WTC11 (cell line): ENCODE data around the gene ZCCHC7. TPM values are rescaled to one million over a fixed set of nuclear protein-coding genes. Genes with fewer than 3 reads are reported as not detected.

Source experiments
- ATAC-seq: fragments of 200-7000 bp; cut with Tn5 transposase; 2 replicates; pipeline ENCODE4 v1.10.0; 2021; ENCODE audit warnings: mild to moderate bottlenecking, moderate library complexity
- CTCF ChIA-PET: fragments of 300-600 bp; sonication (Branson Sonifier 250); formaldehyde crosslinking; loops from one replicate; lab custom pipeline; 2021; ENCODE audit warnings: antibody characterized with exemption; lab: Charles Lee
- POLR2A ChIA-PET: fragments of 350-600 bp; sonication (Branson Sonifier 250); formaldehyde crosslinking; loops from one replicate; lab custom pipeline; 2021; ENCODE audit warnings: antibody characterized with exemption; lab: Charles Lee
- DNase-seq: peaks from one replicate; pipeline ENCODE4 v3.0.0; 2021; ENCODE audit warnings: low spot score
- H3K27ac Mint-ChIP-seq: 2 replicates; pipeline ENCODE4 v1.8.0; 2021; ENCODE audit warnings: mixed read lengths
- H3K27me3 Mint-ChIP-seq: 2 replicates; pipeline ENCODE4 v1.8.0; 2021; ENCODE audit warnings: low read depth, mild to moderate bottlenecking, moderate library complexity, mixed read lengths
- H3K36me3 Mint-ChIP-seq: 2 replicates; pipeline ENCODE4 v1.8.0; 2021; ENCODE audit warnings: mixed read lengths
- H3K4me1 Mint-ChIP-seq: 2 replicates; pipeline ENCODE4 v1.8.0; 2022; ENCODE audit warnings: mixed read lengths
- H3K4me3 Mint-ChIP-seq: 2 replicates; pipeline ENCODE4 v1.8.0; 2021; ENCODE audit warnings: mild to moderate bottlenecking, moderate library complexity, mixed read lengths
- H3K9me3 Mint-ChIP-seq: 2 replicates; pipeline ENCODE4 v1.8.0; 2021; ENCODE audit warnings: mixed read lengths
- CDX4 ChIP-seq: fragments of 250-450 bp; sonication (Bioruptor Pico); IDR thresholded peaks from 2 replicates; pipeline ENCODE4 v1.9.0; 2021; ENCODE audit warnings: moderate library complexity, mild to moderate bottlenecking, inconsistent platforms, borderline replicate concordance
- CREM ChIP-seq: sonication (generic); formaldehyde crosslinking; IDR thresholded peaks from 2 replicates; pipeline ENCODE4 v1.8.1; 2022; ENCODE audit warnings: mild to moderate bottlenecking, missing genetic modification reagents, moderate library complexity
- FOXP1 ChIP-seq: sonication (generic); formaldehyde crosslinking; IDR thresholded peaks from 2 replicates; pipeline ENCODE4 v1.8.0; 2022; ENCODE audit warnings: missing genetic modification reagents, mild to moderate bottlenecking, moderate library complexity, borderline replicate concordance
- HMGA2 ChIP-seq: fragments of 250-450 bp; sonication (Bioruptor Pico); IDR thresholded peaks from 2 replicates; pipeline ENCODE4 v1.4.0; 2021; ENCODE audit warnings: mild to moderate bottlenecking, moderate library complexity
- IRF1 ChIP-seq: sonication (generic); formaldehyde crosslinking; IDR thresholded peaks from 2 replicates; pipeline ENCODE4 v1.8.0; 2023; ENCODE audit warnings: missing genetic modification reagents
- JAZF1 ChIP-seq: fragments of 250-450 bp; sonication (Bioruptor Pico); IDR thresholded peaks from 2 replicates; pipeline ENCODE4 v1.9.0; 2021; ENCODE audit warnings: moderate library complexity, mild to moderate bottlenecking, inconsistent platforms
- JUN ChIP-seq: sonication (generic); formaldehyde crosslinking; IDR thresholded peaks from 2 replicates; pipeline ENCODE4 v1.8.0; 2023; ENCODE audit warnings: mild to moderate bottlenecking, missing genetic modification reagents
- PRRX2 ChIP-seq: fragments of 250-450 bp; sonication (Bioruptor Pico); IDR thresholded peaks from 2 replicates; pipeline ENCODE4 v1.8.0; 2021; ENCODE audit warnings: mild to moderate bottlenecking
- RELA ChIP-seq: sonication (generic); formaldehyde crosslinking; IDR thresholded peaks from 2 replicates; pipeline ENCODE4 v1.8.1; 2022; ENCODE audit warnings: missing genetic modification reagents, mild to moderate bottlenecking, borderline replicate concordance
- SMAD3 ChIP-seq: sonication (generic); formaldehyde crosslinking; IDR thresholded peaks from 2 replicates; pipeline ENCODE4 v1.8.0; 2022; ENCODE audit warnings: missing genetic modification reagents, mild to moderate bottlenecking, borderline replicate concordance
- STAT6 ChIP-seq: sonication (generic); formaldehyde crosslinking; conservative IDR thresholded peaks from 2 replicates; pipeline ENCODE4 v1.8.1; 2023; ENCODE audit warnings: mild to moderate bottlenecking, low read depth, missing genetic modification reagents, moderate library complexity
- ZSCAN18 ChIP-seq: fragments of 250-450 bp; sonication (Bioruptor Pico); IDR thresholded peaks from 2 replicates; pipeline ENCODE4 v2.1.2; 2022; ENCODE audit warnings: mild to moderate bottlenecking, moderate library complexity
- total RNA-seq: library from RNA; stranded (reverse); gene quantifications from 3 replicates; pipeline ENCODE4 v1.2.3, GENCODE V29; 2021
- TF ChIP-seq, protein P1 (sequence below): sonication (generic); formaldehyde crosslinking; IDR thresholded peaks from 2 replicates; pipeline ENCODE4 v1.8.0; 2022; ENCODE audit warnings: mild to moderate bottlenecking, missing genetic modification reagents
- TF ChIP-seq, protein P2 (sequence below): fragments of 250-450 bp; sonication (Bioruptor Pico); IDR thresholded peaks from 2 replicates; pipeline ENCODE4 v1.9.0; 2021; ENCODE audit warnings: mild to moderate bottlenecking
- TF ChIP-seq, protein P3 (sequence below): sonication (generic); formaldehyde crosslinking; IDR thresholded peaks from 2 replicates; pipeline ENCODE4 v1.8.1; 2022; ENCODE audit warnings: mild to moderate bottlenecking, missing genetic modification reagents, moderate library complexity, borderline replicate concordance

Gene ZCCHC7
- total RNA-seq, 1 experiment from 2014 or later, result 30.1 TPM

DNA sequence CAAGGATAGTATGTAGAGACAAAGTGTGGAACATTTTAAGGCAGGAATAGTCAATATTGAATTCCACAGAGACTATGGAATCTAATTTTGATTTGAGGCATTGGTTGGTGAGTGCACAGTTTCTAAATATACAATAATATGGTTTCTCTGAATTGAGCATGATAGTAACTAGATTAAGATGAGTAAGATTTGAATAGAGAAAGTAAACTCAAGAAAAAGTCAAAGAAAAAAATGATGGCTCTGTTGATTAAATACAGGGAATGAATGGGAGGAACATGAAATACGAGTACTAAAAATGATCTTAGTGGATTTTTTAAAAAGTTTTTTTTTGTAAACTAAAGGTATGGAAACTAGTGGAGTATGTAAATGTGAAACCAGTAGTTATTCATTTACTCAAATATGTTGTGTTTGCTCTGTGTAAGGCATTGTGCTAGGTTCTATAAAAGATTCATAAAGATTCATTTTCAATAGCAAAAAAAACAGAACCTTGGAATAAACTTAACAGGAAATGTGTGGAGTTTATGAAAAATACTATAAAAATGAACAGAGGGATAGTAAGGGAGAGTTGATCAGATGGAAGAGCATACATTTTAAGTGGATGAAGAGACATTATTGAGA is 101.2 kb downstream of the ZCCHC7 start:
- Mint-ChIP-seq H3K9me3 (no peaks in the 10 kb centered on the region), H3K27ac (no peak overlapping the region), H3K27me3 (no peaks in the 10 kb centered on the region), H3K4me3 (no peak overlapping the region), H3K36me3 (no peaks in the 10 kb centered on the region), H3K4me1 (peaks cover 23% of the 10 kb centered on the region)
- no peak for DNase-seq
- TF ChIP-seq, protein P1, sequence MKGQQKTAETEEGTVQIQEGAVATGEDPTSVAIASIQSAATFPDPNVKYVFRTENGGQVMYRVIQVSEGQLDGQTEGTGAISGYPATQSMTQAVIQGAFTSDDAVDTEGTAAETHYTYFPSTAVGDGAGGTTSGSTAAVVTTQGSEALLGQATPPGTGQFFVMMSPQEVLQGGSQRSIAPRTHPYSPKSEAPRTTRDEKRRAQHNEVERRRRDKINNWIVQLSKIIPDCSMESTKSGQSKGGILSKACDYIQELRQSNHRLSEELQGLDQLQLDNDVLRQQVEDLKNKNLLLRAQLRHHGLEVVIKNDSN, result no peak
- TF ChIP-seq CREM (CRISPR knock-in tag) (no peak), STAT6 (CRISPR knock-in tag) (no peak), RELA (no peak), PRRX2 (CRISPR knock-in tag) (no peak), HMGA2 (CRISPR knock-in tag) (no peak), IRF1 (CRISPR knock-in tag) (no peak), JUN (no peak), CDX4 (CRISPR knock-in tag) (no peak)
- TF ChIP-seq, protein P2, sequence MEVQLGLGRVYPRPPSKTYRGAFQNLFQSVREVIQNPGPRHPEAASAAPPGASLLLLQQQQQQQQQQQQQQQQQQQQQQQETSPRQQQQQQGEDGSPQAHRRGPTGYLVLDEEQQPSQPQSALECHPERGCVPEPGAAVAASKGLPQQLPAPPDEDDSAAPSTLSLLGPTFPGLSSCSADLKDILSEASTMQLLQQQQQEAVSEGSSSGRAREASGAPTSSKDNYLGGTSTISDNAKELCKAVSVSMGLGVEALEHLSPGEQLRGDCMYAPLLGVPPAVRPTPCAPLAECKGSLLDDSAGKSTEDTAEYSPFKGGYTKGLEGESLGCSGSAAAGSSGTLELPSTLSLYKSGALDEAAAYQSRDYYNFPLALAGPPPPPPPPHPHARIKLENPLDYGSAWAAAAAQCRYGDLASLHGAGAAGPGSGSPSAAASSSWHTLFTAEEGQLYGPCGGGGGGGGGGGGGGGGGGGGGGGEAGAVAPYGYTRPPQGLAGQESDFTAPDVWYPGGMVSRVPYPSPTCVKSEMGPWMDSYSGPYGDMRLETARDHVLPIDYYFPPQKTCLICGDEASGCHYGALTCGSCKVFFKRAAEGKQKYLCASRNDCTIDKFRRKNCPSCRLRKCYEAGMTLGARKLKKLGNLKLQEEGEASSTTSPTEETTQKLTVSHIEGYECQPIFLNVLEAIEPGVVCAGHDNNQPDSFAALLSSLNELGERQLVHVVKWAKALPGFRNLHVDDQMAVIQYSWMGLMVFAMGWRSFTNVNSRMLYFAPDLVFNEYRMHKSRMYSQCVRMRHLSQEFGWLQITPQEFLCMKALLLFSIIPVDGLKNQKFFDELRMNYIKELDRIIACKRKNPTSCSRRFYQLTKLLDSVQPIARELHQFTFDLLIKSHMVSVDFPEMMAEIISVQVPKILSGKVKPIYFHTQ (CRISPR knock-in tag), result no peak
- ChIA-PET CTCF (no interaction called here), POLR2A (no interaction called here)
- ATAC-seq, result no peak

- Mint-ChIP-seq H3K9me3 (no peaks in the 10 kb centered on the region), H3K36me3 (no peaks in the 10 kb centered on the region; the same call in 1 of the 2 replicates), H3K27ac (no peak overlapping the region), H3K4me1 (peaks cover 36% of the 10 kb centered on the region), H3K27me3 (no peaks in the 10 kb centered on the region), H3K4me3 (no peak overlapping the region)
- ChIA-PET CTCF (no interaction called here), POLR2A (no interaction called here)
- no peak for TF ChIP-seq ZSCAN18 (CRISPR knock-in tag)
- TF ChIP-seq JUN, result no peak
- ATAC-seq (no peak), DNase-seq (no peak)
Observed at GRCh38 chr9:37229455-37229854, 109.1 kb downstream of the ZCCHC7 start.

DNA sequence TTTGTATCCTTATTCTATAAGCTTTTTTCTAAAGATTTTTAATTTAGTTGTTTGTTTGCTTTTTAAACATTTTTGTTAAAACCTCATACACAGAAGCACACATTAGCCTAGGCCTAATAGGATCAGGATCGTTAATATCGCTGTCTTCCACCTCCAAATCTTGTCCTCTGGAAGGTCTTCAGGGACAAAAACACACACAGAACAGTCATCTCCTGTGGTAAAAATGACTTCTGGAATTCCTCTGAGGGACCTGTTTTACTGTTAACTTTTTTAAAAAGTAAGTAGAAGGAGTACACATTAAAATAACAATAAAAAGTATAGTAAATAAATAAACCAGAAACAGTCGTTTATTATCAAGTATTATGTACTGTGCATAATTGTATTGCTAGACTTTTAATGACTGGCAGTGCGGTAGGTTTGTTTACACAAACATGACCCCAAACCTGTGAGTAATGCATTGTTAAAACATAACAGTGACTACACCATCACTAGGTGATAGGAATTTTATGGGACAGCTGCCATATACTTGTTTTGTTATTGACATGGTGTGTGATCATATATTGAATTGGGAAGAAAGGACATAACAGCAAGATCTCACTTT is 109.6 kb downstream of the ZCCHC7 start:
- no peak for ATAC-seq
- Mint-ChIP-seq H3K27me3 (no peaks in the 10 kb centered on the region), H3K36me3 (no peaks in the 10 kb centered on the region; the same call in 1 of the 2 replicates), H3K4me3 (no peak overlapping the region), H3K27ac (no peak overlapping the region), H3K9me3 (no peaks in the 10 kb centered on the region), H3K4me1 (peaks cover 33% of the 10 kb centered on the region)
- DNase-seq, result no peak
- CTCF ChIA-PET, result no interaction called here
- POLR2A ChIA-PET, result no interaction called here
- TF ChIP-seq FOXP1 (CRISPR knock-in tag), result no peak
- TF ChIP-seq, protein P3, sequence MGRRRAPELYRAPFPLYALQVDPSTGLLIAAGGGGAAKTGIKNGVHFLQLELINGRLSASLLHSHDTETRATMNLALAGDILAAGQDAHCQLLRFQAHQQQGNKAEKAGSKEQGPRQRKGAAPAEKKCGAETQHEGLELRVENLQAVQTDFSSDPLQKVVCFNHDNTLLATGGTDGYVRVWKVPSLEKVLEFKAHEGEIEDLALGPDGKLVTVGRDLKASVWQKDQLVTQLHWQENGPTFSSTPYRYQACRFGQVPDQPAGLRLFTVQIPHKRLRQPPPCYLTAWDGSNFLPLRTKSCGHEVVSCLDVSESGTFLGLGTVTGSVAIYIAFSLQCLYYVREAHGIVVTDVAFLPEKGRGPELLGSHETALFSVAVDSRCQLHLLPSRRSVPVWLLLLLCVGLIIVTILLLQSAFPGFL (CRISPR knock-in tag), result no peak
- TF ChIP-seq JAZF1 (CRISPR knock-in tag), result no peak
- TF ChIP-seq SMAD3 (CRISPR knock-in tag), result no peak
